Measurements from ENCODE around the gene HELZ.

Gene HELZ

DNA sequence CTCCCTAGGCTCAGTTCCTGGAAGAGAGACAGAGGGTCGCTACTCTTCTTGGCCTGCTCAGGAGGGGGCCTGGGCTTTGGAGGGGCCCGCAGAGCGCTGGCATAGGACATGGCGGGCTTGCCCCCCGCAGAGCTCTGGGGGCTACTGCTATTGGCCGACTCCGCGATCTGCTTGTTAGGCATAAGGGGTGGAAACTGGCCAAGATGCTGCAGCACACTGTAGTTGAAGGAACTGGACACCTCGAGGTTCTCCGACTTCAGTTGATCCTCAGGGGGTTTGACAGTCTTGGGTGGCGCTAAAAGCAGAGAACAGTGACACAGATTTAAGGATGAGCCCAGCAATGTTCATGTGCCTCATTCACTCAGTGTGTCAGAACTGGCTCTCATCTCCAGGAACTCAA is 166.7 kb downstream of the HELZ start:
- Histone ChIP-seq H3K27me3 (ENCODE audit: control insufficient read depth, insufficient read depth, low read length) (no peaks in the 10 kb centered on the region), H3K4me1 (ENCODE audit: control insufficient read depth, insufficient read depth, low read length) (no peaks in the 10 kb centered on the region), H3K36me3 (ENCODE audit: control insufficient read depth, insufficient read depth, low read length) (no peaks in the 10 kb centered on the region), H3K9me3 (ENCODE audit: control insufficient read depth, low read length) (no peaks in the 10 kb centered on the region), H3K4me3 (ENCODE audit: low read length) (no peak overlapping the region), H3K9ac (ENCODE audit: low read length) (no peak overlapping the region)

DNA sequence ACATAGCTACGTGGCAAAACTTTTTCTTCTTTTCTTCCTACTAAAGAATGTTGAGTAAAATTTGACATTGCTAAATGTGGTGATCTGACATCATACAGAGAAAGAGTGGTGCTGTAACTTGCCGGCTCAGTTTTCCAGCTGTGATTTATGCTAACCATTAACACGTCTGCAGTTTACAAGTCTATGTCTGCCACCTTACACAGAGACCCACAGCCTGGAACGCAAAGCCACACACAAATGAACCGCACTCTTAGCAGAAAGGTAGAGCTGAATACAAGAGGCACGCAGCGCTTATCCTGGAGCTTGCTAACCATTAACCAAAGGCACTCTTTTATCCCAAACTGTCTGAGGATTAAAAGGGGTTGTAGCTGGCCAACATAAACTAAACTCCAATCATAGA is 168.7 kb downstream of the HELZ start:
- H3K27me3 ChIP-seq (ENCODE audit: control insufficient read depth, insufficient read depth, low read length), result no peaks in the 10 kb centered on the region

DNA sequence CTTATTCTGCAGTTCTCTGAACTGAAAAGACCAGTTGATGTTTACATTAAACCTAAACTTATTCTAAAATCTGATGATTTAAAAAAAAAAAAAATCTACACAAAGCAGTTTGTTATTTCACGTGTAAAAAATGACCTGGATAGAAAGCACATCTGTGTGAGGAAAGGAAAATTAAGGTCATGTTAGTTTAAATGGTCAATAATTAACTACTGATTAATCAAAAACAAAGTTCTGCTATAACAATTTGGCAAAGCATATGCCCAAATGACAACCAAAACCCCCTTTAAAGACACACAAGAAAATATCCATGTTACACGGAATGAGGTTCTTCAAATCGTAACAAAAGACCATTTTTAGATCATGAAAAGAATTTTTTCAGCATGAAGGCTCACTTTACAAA is 170.2 kb downstream of the HELZ start:
- Histone ChIP-seq H3K9me3 (ENCODE audit: control insufficient read depth, low read length) (no peaks in the 10 kb centered on the region), H3K36me3 (ENCODE audit: control insufficient read depth, insufficient read depth, low read length) (no peaks in the 10 kb centered on the region), H3K27me3 (ENCODE audit: control insufficient read depth, insufficient read depth, low read length) (no peaks in the 10 kb centered on the region), H3K4me1 (ENCODE audit: control insufficient read depth, insufficient read depth, low read length) (no peaks in the 10 kb centered on the region), H3K4me3 (ENCODE audit: low read length) (no peak overlapping the region), H3K9ac (ENCODE audit: low read length) (no peak overlapping the region)

More for the DNA sequence above, 168.7 kb downstream of the HELZ start:
- Histone ChIP-seq H3K4me1 (ENCODE audit: control insufficient read depth, insufficient read depth, low read length) (no peaks in the 10 kb centered on the region), H3K4me3 (ENCODE audit: low read length) (no peak overlapping the region), H3K36me3 (ENCODE audit: control insufficient read depth, insufficient read depth, low read length) (no peaks in the 10 kb centered on the region), H3K9ac (ENCODE audit: low read length) (no peak overlapping the region), H3K9me3 (ENCODE audit: control insufficient read depth, low read length) (no peaks in the 10 kb centered on the region)

DNA sequence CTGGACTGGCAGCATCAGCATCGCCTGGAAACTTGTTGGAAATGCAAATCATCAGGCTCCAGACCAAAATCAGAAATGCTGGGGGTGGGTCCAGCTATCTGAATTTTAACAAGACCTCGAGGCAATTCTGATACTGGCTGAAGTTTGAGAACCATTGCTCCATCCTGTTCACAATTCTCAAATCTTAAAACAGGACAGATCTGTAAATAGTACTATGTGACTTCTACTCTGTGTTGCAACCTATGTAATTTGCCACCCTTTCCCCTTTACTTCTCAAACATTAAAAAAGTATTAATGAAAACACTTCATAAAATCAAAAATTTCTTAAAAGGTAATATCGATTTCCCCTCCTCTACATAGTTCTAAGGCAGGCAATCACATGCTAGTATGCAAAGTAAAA is 172.1 kb downstream of the HELZ start:
- H3K4me3 ChIP-seq (ENCODE audit: low read length), result no peak overlapping the region
- H3K27me3 ChIP-seq (ENCODE audit: control insufficient read depth, insufficient read depth, low read length), result no peaks in the 10 kb centered on the region
- H3K9me3 ChIP-seq (ENCODE audit: control insufficient read depth, low read length), result no peaks in the 10 kb centered on the region
- H3K4me1 ChIP-seq (ENCODE audit: control insufficient read depth, insufficient read depth, low read length), result no peaks in the 10 kb centered on the region
- no peak overlapping the region for H3K9ac ChIP-seq (ENCODE audit: low read length)
- H3K36me3 ChIP-seq (ENCODE audit: control insufficient read depth, insufficient read depth, low read length), result no peaks in the 10 kb centered on the region

DNA sequence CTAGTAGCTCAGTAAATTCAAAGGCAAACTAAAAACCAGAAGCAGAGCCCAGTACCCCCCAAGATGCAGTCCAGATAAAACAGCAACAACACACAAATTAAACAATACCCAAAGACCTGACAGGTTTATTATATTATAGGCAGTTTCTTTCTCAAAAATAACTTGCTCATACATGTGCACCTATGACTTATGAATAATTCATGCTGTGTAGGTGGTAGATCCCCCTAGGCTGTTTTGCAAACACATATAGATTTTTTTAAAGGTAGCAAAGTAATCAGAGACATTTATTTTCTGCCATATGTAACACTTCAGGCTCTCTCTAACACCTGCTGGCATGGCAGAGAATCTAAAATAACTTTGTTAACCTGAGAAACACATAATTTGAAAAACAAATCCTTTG is 173.4 kb downstream of the HELZ start:
- H3K9me3 ChIP-seq (ENCODE audit: control insufficient read depth, low read length), result no peaks in the 10 kb centered on the region

DNA sequence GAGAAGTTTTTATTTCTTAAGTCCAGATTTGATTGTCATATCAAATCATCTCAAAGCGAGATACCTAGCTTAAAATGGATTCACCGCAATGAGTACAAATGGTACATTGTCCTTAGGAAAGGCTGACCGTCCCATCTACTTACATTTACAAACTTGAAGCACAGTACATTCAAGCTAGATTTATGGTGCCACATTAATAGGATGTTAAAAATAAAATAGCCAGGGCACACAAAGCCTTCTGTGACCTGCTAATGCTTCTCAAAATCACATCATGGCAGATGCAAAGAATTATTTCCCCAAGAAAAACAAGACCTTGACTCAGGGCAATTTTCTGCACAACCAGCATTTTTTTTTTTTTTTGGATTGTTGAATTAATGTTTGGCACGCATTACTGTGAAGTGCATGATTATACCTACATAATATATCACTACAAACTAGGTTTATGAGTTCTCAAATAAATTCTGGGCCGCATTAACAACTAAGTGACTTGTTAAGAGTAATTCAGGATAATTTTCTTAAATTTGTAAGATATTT is 175.3 kb downstream of the HELZ start:
- H3K9me3 ChIP-seq (ENCODE audit: control insufficient read depth, low read length), result no peaks in the 10 kb centered on the region
- H3K36me3 ChIP-seq (ENCODE audit: control insufficient read depth, insufficient read depth, low read length), result no peaks in the 10 kb centered on the region
- H3K4me3 ChIP-seq (ENCODE audit: low read length), result no peak overlapping the region
- no peak overlapping the region for H3K9ac ChIP-seq (ENCODE audit: low read length)
- no peaks in the 10 kb centered on the region for H3K27me3 ChIP-seq (ENCODE audit: control insufficient read depth, insufficient read depth, low read length)
- no peaks in the 10 kb centered on the region for H3K4me1 ChIP-seq (ENCODE audit: control insufficient read depth, insufficient read depth, low read length)

More for the DNA sequence above, 173.4 kb downstream of the HELZ start:
- no peak overlapping the region for H3K4me3 ChIP-seq (ENCODE audit: low read length)
- H3K27me3 ChIP-seq (ENCODE audit: control insufficient read depth, insufficient read depth, low read length), result no peaks in the 10 kb centered on the region
- no peaks in the 10 kb centered on the region for H3K36me3 ChIP-seq (ENCODE audit: control insufficient read depth, insufficient read depth, low read length)
- no peaks in the 10 kb centered on the region for H3K4me1 ChIP-seq (ENCODE audit: control insufficient read depth, insufficient read depth, low read length)
- H3K9ac ChIP-seq (ENCODE audit: low read length), result no peak overlapping the region

DNA sequence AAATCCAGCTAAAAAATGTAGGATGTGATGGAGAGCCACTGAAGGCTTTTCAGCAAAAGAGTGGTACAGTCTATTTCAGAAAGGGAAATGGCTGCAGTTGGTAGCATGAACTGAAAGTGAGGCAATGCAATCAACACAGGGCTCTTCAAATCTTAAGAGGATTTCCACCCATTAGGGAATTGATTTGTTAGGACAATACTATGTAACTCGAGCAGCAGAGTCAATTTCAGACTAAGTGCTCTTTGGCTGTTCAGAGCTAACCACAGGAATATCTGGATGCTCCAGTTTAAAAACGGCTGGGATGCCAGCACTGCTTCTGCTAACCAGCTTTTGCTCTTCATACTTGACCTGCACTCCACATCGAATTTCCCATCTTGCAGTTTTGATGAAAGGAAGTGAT is 176.0 kb downstream of the HELZ start:
- Histone ChIP-seq H3K4me1 (ENCODE audit: control insufficient read depth, insufficient read depth, low read length) (no peaks in the 10 kb centered on the region), H3K27me3 (ENCODE audit: control insufficient read depth, insufficient read depth, low read length) (no peaks in the 10 kb centered on the region), H3K4me3 (ENCODE audit: low read length) (no peak overlapping the region), H3K36me3 (ENCODE audit: control insufficient read depth, insufficient read depth, low read length) (no peaks in the 10 kb centered on the region), H3K9me3 (ENCODE audit: control insufficient read depth, low read length) (no peaks in the 10 kb centered on the region), H3K9ac (ENCODE audit: low read length) (no peak overlapping the region)

DNA sequence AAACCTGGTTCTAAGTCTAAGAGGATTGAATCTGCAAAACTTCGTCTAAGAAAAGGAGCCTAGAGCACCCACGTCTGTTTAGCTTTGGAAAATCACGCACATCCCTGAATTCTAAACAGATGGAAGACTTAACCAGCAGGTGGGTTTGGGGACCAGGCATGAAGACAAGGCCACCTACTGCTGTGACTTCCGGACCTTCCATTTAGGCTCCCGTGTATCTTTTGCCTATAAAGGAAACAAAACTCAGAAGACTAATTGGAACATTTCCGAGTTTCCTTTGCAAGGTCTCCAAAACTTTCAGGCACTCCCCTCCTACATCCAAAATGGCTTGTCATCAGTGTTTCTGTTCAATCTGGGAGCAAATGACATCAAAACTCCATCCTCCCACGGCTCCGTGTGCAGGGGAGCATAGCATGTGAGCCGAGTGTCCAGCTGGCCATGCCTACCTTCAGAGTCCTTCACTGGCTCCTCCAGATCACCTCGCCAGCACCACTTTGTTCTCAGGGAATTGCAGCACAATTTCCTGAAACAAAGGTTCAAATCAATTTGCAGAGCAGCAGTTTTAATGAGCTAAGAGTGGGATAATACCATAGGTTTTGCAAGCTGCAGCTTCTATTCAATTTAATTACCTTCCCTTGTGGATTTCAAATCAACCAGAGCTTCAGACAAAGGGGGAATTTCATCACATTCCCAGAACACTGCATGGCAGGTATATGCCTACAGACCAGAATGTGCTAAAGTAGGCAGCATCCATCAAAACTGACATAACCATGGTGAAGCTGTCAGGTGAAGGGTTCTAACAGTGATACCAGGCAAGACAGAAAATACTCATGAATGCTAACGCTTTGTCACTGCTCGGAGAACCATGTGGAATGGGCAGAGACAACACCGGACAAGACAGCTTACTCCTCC is 177.2 kb downstream of the HELZ start:
- Histone ChIP-seq H3K36me3 (ENCODE audit: control insufficient read depth, insufficient read depth, low read length) (no peaks in the 10 kb centered on the region), H3K9me3 (ENCODE audit: control insufficient read depth, low read length) (no peaks in the 10 kb centered on the region), H3K9ac (ENCODE audit: low read length) (no peak overlapping the region), H3K27me3 (ENCODE audit: control insufficient read depth, insufficient read depth, low read length) (no peaks in the 10 kb centered on the region), H3K4me1 (ENCODE audit: control insufficient read depth, insufficient read depth, low read length) (no peaks in the 10 kb centered on the region), H3K4me3 (ENCODE audit: low read length) (no peak overlapping the region)

DNA sequence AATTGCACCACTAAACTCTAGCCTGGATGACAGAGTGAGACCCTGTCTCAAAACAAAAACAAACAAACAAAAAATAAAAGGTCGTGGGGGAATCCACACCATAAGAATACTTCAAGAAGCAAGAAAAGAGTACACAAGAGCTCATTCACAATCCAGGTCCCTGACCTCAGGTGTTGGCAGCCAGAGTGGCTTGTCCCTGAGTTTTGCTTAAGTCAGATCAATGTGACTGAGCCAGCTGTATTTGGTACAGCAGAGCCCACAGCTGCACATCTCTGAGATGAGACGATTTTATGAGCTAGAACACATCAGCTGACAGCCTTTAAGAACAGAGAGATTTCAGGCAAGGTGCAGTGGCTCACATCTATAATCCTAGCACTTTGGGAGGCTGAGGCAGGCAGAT is 178.3 kb downstream of the HELZ start:
- Histone ChIP-seq H3K4me3 (ENCODE audit: low read length) (no peak overlapping the region), H3K9me3 (ENCODE audit: control insufficient read depth, low read length) (no peaks in the 10 kb centered on the region), H3K36me3 (ENCODE audit: control insufficient read depth, insufficient read depth, low read length) (no peaks in the 10 kb centered on the region), H3K9ac (ENCODE audit: low read length) (no peak overlapping the region), H3K4me1 (ENCODE audit: control insufficient read depth, insufficient read depth, low read length) (no peaks in the 10 kb centered on the region), H3K27me3 (ENCODE audit: control insufficient read depth, insufficient read depth, low read length) (no peaks in the 10 kb centered on the region)

DNA sequence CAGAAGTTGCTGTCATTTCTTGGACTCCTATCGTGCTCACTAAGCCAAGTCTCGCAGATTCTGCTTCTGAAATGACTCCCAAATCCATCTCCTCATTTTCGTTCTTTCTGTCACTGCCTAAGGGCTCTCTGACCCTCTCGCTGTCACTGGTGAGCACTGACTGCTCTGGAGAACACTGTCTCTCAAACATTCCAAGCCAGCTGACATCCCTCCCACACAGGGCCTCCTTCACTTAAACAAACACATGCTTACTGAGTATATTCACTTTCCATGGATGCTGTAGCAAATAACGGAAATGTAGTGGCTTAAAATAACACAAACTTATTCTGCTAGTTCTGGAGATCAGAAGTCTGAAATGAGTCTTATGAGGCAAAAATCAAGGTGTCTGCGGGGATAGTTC is 181.9 kb downstream of the HELZ start:
- Histone ChIP-seq H3K4me1 (ENCODE audit: control insufficient read depth, insufficient read depth, low read length) (no peaks in the 10 kb centered on the region), H3K27me3 (ENCODE audit: control insufficient read depth, insufficient read depth, low read length) (no peaks in the 10 kb centered on the region), H3K9ac (ENCODE audit: low read length) (no peak overlapping the region), H3K36me3 (ENCODE audit: control insufficient read depth, insufficient read depth, low read length) (no peaks in the 10 kb centered on the region), H3K9me3 (ENCODE audit: control insufficient read depth, low read length) (no peaks in the 10 kb centered on the region), H3K4me3 (ENCODE audit: low read length) (no peak overlapping the region)

DNA sequence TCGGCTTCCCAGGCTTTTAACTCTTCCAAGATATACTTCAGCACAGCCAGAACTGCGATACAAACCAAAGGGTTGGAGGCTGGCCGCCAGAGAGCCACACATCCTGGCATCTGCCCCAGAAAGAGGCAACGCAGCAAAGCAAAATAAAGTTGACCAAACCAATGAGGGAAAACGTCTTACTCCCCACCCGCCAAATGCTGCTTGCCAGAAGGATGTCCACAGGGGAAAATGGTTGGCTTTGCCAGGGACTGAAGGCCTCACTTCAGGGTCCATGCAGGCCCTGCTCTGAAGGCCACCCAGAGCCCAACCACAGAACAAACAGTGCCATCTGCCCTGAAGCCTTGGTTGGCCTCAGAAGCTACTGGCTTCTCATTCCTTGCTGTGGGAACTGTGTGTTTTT is 185.6 kb downstream of the HELZ start:
- Histone ChIP-seq H3K4me1 (ENCODE audit: control insufficient read depth, insufficient read depth, low read length) (peaks cover 12% of the 10 kb centered on the region), H3K9ac (ENCODE audit: low read length) (no peak overlapping the region), H3K9me3 (ENCODE audit: control insufficient read depth, low read length) (no peaks in the 10 kb centered on the region), H3K27me3 (ENCODE audit: control insufficient read depth, insufficient read depth, low read length) (no peaks in the 10 kb centered on the region), H3K4me3 (ENCODE audit: low read length) (no peak overlapping the region), H3K36me3 (ENCODE audit: control insufficient read depth, insufficient read depth, low read length) (no peaks in the 10 kb centered on the region)

DNA sequence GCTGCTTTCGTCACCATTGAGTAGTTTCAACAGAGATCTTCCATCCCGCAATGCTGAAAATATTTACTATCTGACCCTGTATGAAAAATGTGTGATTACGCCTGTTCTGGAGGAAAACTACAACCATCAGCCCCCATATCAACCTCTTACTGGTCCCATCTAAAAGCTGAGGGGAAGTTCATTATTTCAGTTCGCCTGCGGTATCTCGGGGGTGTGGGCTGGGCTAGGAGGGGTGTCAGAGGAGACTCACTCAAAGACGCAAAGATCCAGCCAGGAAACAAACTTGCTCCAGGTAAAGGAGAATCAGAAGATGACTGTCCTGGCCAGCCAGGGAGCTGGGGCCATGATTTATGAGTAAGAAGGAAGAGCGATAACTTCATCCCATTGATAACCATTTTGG is 187.0 kb downstream of the HELZ start:
- no peak overlapping the region for H3K4me3 ChIP-seq (ENCODE audit: low read length)
- H3K9me3 ChIP-seq (ENCODE audit: control insufficient read depth, low read length), result no peaks in the 10 kb centered on the region
- H3K27me3 ChIP-seq (ENCODE audit: control insufficient read depth, insufficient read depth, low read length), result no peaks in the 10 kb centered on the region
- H3K4me1 ChIP-seq (ENCODE audit: control insufficient read depth, insufficient read depth, low read length), result peaks cover 12% of the 10 kb centered on the region
- no peaks in the 10 kb centered on the region for H3K36me3 ChIP-seq (ENCODE audit: control insufficient read depth, insufficient read depth, low read length)
- H3K9ac ChIP-seq (ENCODE audit: low read length), result no peak overlapping the region

All from mucosa of stomach (tissue), 1 donor.